ENCODE data around the gene MTERF4.
"Not testable (repeated sequence)": the region's sequence is repeated elsewhere in the genome, so short reads cannot be mapped to it uniquely, and the experiment has no call there.

The MTERF4 gene

DNA sequence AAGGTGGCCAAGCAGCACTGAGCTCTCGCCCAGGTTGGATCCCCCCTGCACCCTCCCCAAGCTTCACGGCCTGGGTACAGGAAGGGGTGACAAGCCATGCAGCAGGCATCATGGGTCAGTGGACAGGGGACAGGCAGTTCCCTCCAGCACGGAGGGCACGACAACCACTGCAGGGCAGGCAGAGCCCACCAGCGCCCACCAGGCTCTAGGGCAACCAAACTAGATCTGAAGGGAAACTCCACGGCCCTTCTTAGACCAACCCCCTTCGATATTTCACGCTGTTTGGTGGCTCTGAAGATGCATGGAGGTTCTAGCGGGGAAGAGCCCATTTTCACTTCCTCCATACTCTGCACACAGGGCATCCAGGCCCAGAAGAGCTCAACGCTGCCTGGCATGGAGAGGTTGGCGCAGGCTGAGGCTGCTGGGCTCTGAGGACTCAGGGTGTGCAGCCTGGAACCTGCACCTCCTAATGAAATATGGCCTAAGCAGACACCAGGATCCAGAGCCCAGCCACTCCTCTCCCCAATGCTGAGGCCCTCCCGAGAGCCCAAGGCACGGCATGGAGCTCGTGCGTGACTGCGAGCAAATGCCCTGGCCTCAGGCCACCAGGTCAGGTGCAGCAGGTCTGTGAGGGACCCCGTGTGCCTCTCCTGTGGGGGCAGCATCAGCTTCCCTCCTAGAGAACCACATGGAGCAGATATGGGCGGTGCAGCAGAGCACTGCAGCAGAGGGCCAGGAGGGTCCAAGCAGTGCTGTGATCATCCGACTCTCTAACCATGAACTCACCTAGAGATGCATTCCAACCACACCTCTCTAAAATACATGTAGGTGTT lies 8.7 kb upstream of the MTERF4 start:
- DNase-seq, result no peak

DNA sequence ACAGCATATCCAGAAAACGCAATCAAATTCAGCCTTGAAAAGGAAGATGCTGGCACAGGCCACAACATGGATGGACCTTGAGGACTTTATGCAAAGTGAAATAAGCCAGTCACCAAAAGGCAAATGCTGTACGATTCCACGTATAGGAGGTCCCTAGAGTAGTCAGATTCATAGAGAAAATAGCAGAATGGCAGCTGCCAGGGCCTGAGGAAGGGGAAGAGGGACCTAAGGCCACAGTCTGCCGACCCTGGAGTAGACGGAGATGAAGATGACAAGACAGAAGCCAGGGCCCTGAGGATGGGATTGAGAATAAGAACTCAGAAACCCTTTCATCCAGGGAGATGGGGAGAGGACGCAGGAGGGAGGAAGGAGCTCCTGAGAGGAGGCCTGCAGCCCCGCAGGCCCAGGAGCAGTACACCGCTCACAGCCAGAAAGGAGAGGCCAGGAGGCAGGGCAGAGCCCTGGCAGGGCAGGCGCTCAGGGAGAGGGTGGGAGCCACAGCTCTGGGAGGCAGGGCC lies 8.1 kb upstream of the MTERF4 start:
- DNase-seq, result no peak

GRCh38 chr2:241109210-241110088 lies 7.4 kb upstream of the MTERF4 start:
- no peak for DNase-seq

DNA sequence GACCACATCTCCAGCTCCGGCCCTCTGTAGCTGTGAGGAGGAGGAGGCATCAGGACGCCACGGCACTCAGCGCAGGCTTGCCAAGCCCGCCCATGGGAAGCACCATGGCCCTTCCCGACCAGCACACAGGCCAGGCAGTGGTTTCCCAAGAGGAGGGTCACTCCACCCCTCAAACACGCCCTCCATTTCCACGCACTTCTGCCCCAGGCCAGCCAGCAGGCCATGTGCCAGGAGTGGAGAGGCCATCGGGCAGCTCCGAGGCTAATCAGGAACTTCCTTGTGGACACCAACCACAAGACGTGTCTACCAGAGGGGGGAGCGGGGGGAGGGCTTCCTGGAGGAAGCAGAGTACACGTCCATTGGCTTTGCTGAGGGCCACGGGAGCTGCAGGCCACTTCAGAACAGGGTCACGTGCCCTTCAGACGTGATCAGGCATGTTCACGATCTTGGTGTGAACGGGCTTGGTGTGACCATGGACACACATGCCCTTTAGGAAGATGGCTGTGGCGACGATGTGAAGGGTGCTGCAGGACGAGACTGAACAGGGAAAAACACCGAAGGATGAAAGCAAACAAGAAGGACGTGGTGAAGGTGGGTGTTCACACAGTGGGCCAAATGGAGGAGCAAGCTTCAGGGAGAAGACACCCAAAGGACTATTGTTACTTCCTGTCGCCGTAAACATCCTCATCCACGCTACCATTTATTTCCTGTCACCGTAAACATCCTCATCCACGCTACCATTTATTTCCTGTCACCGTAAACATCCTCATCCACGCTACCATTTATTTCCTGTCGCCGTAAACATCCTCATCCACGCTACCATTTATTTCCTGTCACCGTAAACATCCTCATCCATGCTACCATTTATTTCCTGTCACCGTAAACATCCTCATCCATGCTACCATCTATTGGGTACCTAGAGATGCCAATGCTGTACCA lies 6.5 kb upstream of the MTERF4 start:
- DNase-seq, result no peak

DNA sequence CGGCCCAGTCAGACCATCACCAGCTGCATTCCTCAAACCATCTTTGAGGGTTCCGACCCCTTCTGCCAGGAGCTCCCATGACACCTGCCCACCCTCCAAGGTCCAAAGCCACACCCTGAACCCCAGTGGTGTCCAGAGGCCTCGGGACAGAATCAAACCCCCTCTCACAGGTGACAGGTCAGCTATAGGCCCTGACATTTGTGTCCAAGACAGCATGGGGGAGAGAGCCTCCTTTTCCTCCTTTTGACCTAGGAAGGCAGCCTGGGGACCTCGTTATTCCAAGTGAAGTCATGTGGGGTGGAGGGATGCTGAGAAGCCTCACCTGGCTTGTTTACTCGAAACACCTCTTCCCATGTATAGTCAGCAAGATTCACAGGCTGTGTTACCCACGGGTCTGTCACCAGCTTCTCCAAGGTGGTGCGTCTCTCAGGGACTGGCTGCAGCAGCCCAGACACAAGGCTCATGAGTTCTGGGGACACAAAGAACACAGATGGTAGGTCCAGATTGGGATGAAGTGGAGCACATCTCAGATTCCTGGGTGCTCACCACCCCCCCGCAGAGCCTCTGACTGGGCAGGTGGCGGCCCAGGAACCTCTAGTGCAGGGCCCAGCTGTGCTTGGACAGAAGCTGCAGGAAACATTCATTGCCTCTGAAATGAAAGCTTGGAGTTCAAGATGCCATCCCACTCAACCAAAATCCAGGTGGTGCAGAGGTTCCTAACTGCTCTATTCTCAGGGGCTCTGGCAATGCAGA lies 5.1 kb upstream of the MTERF4 start:
- DNase-seq, result no peak

DNA sequence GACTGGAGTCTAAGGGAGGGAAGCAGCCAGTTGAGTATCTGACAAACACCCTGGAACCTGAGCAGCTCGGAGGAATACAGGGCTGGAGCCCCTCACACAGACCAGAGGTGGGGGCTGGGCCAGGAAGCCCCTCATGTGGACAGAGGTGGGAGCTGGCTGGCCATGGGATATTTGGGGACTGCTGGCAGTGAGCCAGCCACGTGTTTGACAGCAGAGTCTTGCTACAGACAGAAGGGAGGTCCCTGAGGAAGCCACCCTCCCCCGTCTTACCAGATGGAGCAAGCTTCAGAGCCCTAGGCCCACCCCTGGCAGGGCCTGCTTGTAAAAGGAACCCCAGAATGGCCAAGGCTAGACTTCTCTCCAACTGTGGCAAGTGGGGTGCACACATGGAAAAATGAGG lies 3.6 kb upstream of the MTERF4 start:
- peak; percentile 72 for DNase-seq

DNA sequence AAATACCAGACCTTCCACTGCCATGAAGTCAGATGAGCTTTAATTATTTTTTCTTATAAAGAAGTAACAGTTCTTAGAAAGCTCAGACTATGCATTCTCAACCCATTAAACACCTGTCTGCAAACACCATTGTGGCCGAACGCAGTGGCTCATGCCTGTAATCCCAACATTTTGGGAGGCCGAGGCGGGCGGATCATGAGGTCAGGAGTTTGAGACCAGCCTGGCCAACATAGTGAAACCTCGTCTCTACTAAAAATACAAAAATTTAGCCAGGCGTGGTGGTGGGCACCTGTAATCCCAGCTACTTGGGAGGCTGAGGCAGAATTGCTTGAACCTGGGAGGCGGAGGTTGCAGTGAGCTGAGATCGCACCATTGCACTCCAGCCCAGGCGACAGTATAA lies 2.5 kb upstream of the MTERF4 start:
- not testable (repeated sequence) for DNase-seq

DNA sequence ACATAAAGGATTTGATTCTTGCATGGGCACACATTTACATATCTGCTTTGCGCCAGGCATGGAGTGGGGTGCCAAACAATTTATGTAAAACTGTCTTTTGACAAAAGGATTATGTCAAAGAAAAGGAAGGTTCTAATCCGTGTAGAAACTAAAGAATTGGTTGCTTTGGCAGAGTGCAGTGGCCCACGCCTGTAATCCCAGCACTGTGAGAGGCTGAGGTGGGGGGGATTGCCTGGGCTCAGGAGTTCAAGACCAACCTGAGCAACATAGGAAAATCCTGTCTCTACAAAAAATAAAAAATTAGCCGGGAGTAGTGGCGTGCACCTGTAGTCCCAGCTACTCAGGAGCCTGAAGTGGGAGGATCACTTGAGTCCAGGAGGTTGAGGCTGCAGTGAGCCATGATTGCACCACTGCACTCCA lies 1.1 kb upstream of the MTERF4 start:
- DNase-seq, result peak; percentile 41

DNA sequence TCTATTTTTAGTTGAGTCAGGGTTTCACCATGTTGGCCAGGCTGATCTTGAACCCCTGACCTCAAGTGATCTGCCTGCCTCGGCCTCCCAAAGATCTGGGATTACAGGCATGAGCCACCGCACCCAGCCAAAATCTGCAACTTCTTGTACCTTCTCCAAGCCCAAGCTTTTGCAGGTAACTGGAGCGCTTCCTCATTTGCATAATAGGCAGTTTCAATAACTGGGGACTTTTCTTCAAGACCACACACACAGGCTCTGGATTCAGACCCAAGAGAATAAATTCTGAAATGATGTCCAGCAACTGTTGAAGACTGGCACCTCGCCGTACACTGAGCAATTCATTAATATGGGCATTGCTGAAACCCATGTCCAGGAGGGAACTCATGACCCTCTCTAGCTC lies 2.8 kb downstream of the MTERF4 start:
- no peak for DNase-seq

DNA sequence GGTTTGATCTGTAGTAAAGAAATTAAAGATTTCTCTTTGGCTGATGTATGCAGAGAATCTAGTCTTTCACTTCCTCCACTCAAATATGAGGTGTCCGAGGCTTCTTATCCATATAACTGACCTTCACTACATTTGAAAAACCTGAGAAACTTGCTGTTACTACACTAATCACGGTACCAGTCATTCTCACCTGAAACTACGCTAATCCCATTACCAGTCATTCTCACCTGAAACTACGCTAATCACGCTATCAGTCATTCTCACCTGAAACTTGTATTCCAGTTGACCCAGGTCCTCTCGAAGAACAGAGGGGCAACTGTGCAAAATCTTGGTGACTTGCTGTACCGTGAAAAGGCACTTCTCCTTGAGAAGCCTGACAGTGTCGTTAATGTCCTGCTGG lies 5.1 kb downstream of the MTERF4 start:
- DNase-seq, result no peak

DNA sequence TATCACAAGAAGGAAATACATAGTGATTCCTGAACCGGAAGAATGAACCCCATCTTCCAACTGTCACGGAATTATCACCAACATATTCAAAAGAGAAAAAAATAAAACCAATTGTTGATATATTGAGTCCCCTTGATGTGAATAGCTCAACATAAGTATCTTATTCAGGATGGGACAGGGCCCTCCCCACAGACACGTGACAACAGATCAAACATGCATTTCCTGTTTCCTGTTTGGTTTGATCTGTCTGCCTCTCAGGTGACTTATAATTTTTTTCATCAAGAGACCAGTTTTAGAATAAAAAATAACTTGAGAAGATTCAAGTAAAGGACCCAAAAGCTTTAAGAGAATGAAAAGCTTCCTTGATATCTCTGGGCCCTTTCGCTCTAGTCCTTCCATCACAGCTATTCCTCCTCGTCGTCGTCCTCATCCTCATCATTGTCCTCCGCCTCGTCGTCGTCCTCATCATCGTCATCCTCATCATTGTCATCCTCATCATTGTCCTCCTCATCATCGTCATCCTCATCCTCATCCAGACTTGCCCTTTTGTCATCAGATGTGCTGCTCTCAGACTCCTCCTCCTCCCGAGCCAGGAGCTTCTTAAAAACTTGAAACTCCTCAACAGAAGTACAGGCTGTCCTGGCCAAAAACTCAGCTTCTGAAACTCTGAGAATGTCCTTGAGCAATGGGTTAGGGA lies 6.3 kb downstream of the MTERF4 start:
- DNase-seq, result no peak

GRCh38 chr2:241094924-241095420 lies 7.1 kb downstream of the MTERF4 start:
- DNase-seq, result no peak

DNA sequence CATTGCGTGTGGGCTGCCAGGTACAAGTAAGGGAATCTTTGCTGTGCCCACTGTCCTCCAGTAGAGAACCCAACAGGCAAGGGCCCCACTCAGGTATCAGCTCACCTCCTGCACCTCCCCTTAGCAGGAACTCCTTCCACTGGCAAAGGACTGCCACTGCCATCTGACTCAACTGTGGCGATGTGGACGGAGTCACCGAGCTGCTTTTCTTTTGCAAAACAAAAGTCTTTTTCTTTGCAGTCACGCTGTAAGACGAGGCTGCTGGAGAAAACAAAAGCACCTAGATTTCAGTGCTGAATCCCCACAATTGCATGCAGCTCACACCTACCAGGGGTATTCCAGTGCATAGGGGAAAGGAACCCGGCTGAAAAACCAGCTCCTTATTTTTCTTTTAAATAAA lies 7.9 kb downstream of the MTERF4 start:
- DNase-seq, result no peak

- not testable (repeated sequence) for DNase-seq
Measured at GRCh38 chr2:241093133-241093781, 8.8 kb downstream of the MTERF4 start.

GRCh38 chr2:241092677-241093076 lies 9.4 kb downstream of the MTERF4 start:
- no peak for DNase-seq

DNA sequence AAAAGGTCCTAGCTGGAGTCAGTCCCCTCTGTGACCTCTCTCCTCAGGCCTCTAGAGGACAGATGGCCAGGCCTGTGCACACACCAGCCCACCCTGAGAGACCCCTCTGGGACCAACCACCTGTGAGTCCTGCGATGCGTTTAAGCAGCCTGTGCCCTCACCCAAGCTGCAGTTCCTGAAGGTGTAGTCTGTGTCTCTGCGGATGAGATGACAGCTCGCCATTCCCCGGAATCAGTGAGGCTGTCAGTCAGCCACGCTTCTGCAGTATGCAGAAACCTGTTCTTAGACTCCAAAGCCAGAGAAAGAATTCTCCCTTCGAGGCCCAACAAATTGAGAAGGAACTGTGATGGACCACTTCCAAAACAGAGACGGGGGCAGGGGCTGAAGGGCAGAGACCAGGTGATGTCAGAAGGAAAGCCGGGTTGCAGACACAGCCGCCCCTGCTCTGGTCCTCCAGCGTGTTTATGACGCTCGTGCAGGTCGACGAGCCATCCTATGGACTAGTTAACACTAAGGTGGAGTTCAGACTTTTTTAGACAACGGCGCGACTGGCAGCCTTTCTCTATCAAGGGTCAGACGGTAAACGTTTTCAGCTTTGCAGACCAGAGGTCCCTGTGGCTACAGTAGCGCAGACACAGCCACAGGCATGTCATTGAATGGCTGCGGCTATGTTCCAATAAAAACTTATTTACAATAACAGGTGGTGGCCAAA lies 10.2 kb downstream of the MTERF4 start:
- DNase-seq, result no peak

DNA sequence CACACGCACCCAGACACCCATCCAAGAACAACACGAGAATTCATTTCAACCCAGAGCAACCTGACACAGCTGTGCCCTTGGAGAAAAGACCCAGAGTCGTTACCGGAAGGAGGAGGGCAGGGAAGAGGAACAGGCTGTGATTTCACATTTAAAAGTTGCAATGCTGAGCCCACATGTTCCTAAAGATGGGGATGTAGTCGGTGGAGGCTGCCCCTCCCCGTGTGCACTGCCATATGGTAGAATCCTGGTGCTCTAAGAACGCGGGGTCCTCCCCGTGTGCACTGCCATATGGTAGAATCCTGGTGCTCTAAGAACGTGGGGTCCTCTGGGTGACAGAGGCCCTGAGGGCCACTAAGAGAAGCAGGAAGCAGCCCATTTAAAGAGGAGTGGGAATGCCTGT lies 10.9 kb downstream of the MTERF4 start:
- DNase-seq, result peak; percentile 21

- DNase-seq, result no peak
Measured at GRCh38 chr2:241088791-241089732, 13.0 kb downstream of the MTERF4 start.

- no peak for DNase-seq
Measured at GRCh38 chr2:241088376-241088775, 13.7 kb downstream of the MTERF4 start.
